ENCODE measurements around the gene PLPPR3.

GRCh38 chr19:850221-850978, 28.6 kb upstream of the PLPPR3 start:
- TF ChIP-seq, protein P1, sequence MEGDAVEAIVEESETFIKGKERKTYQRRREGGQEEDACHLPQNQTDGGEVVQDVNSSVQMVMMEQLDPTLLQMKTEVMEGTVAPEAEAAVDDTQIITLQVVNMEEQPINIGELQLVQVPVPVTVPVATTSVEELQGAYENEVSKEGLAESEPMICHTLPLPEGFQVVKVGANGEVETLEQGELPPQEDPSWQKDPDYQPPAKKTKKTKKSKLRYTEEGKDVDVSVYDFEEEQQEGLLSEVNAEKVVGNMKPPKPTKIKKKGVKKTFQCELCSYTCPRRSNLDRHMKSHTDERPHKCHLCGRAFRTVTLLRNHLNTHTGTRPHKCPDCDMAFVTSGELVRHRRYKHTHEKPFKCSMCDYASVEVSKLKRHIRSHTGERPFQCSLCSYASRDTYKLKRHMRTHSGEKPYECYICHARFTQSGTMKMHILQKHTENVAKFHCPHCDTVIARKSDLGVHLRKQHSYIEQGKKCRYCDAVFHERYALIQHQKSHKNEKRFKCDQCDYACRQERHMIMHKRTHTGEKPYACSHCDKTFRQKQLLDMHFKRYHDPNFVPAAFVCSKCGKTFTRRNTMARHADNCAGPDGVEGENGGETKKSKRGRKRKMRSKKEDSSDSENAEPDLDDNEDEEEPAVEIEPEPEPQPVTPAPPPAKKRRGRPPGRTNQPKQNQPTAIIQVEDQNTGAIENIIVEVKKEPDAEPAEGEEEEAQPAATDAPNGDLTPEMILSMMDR (IDR thresholded peaks at IDR 0.05) = no peak
- peak; percentile 84 for TF ChIP-seq POLR2AphosphoS5 (IDR thresholded peaks at IDR 0.05)
